DLD1 (cell line): ENCODE data around the gene FGF18.
"Not testable (repeated sequence)": the region's sequence is repeated elsewhere in the genome, so short reads cannot be mapped to it uniquely, and the experiment has no call there.

ENCODE experiments used
- in situ Hi-C: cut with HindIII; loops from 2 replicates; pipeline ENCODE4 v1.10.0; 2017; ENCODE audit warnings: low sequenced_read_pairs

FGF18 gene

DNA sequence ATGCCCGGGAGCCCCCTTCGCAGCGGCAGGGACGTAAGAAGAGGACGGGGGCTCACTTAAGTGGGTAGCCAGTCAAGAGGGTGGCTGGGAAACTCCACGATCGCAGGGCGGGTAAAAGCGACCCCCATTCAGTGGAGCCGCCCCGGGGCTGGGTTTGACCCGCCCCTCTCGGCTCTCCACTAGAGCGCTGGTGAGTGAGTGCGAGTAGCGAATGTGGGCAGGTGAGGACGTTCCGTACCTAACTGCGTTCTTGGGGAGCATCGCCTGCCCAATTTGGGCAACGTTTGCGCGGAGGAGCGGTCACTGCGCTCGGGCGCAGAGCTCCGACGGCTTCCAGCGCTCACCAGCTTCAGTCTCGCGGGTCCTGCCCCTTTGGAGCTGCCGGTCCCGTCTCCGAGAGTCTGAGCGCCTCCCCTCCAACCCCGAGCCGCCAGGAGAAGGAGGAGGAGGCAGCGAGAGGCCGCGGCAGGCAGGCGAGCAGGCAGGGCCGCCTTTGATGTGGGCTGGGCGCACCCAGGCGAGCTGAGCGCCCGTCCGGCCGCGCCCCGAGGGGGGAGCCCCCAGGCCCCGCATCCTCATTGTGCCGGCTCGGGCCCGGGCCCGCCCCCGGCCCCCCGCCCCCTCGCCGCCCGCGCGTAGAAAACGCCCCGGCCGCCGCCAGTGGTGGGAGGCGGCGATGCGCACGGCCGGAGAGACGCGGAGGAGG is at the start of gene FGF18:
Gene FGF18, plus strand, starts transcription at position 666 of the 706 bp plus-strand sequence. CDS start 553 bp downstream, outside the sequence.
- in situ Hi-C loops, result loop anchor here (10.0 to 25.0 kb wide), 2 partner anchors 206 to 443 kb away; no protein-coding TSS in a partner anchor

DNA sequence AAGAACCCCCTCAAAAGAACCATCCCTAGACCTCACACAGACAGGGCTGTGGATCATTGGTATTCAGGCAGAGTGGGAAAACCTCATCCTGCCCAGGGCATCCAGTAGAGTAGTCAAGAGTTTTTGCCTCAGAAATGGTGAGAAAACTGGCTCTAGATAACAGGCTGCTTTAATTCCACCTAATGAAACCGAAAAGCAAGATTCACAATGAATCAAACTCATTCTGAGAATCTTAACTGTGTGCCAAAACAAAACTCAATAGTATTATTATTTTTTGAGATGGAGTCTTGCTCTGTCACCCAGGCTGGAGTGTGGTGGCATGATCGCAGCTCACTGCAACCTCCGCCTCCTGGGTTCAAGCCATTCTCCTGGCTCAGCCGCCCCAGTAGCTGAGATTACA is 49.5 kb upstream of the FGF18 start:
- in situ Hi-C loops, result no loop called here

GRCh38 chr5:171370881-171371280 is 48.6 kb upstream of the FGF18 start:
- in situ Hi-C loops, result not testable (repeated sequence)

GRCh38 chr5:171371326-171371725 is 48.1 kb upstream of the FGF18 start:
- in situ Hi-C loops, result no loop called here

- in situ Hi-C loops, result no loop called here
Measured at GRCh38 chr5:171379961-171380360, 39.5 kb upstream of the FGF18 start.

DNA sequence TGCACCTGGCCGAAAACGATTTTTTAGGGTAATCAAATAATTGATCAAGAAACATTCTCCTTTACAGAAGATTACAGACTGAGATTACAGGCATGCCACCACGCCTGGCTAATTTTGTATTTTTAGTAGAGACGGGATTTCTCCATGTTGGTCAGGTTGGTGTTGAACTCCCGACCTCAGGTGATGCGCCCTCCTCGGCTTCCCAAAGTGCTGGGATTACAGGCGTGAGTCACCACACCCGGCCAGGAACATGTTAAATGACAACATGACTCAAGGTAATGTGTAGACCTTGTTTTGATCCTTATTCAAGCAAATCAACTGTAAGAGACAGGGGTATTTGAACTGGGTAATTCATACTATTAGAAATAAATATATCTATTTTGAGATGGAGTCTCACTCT is 35.0 kb upstream of the FGF18 start:
- in situ Hi-C loops, result not testable (repeated sequence)

- in situ Hi-C loops, result not testable (repeated sequence)
Measured at GRCh38 chr5:171384999-171385398, 34.4 kb upstream of the FGF18 start.

DNA sequence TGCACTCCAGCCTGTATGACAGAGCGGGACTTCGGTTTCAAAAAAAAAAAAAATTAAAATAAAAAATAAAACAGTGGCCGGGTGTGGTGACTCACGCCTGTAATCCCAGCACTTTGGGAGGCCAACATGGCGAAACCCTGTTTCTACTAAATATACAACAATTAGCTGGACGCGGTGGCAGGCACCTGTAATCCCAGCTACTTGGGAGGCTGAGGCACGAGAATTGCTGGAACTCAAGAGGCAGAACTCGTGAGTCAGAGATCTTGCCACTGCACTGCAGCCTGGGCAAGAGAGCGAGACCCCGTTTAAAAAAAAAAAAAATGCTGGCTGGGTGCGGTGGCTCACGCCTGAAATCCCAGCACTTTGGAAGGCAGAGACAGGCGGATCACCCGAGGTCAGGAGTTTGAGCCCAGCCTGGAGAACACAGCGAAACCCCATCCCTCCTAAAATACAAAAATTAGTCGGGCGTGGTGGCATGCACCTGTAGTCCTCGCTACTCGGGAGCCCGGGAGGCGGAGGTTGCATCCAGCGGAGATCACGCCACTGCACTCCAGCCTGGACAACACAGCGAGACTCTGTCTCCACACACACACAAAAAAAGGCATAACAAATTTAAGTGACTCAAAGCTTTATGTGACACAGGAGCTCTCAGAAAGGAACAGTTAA is 33.3 kb upstream of the FGF18 start:
- in situ Hi-C loops, result no loop called here

DNA sequence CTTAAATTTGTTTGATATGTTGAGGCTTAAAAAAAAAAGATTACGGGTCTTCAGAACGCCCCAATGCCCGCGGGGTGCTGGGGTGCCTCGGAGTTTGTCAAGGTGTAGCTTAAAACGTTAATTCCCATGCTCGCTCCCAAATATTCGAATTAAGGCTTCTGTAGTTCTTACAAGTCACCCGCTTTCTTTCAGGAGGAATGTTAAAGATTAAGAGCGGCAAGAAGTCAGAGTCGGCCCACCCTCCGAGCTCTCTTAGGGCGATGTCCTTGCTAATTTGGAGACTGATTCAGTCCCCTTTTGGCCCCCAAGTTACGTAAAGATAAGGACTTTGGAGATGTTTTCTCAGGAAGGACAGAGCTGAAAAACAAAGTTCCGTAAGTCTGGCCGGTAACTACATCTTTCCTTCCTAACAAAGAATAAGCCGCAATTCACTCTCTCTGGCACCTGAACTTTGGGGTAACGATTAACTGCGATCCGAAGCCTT is 32.5 kb upstream of the FGF18 start:
- in situ Hi-C loops, result no loop called here

DNA sequence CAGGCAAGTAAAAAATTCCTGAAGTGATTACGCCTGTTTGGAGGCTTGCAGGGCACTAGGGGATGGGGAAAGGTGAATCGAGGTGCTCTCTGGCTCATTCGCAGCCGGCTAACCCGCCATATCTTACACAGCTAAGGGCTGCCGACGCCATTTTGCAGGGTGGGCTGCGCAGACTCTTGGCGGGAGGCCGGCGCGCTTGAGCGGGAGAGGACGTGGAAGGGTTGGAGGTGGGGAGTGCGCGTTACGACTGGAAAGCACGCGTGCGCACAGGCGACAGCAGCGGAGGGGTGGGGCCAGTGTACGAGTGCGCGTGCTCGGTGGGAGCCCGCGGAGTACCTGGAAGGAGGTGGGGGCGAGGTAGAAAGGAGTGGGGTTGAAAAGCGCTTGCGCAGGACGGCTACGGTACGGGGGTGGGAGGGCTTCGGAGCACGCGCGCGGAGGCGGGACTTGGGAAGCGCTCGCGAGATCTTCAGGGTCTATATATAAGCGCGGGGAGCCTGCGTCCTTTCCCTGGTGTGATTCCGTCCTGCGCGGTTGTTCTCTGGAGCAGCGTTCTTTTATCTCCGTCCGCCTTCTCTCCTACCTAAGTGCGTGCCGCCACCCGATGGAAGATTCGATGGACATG is 32.0 kb upstream of the FGF18 start, which contains the start of gene NPM1:
Gene NPM1, plus strand, starts transcription at position 505 of the 625 bp plus-strand sequence. Its CDS starts 100 bp downstream, at position 605.
- in situ Hi-C loops, result no loop called here

GRCh38 chr5:171387970-171388815 is 31.3 kb upstream of the FGF18 start:
- in situ Hi-C loops, result no loop called here

DNA sequence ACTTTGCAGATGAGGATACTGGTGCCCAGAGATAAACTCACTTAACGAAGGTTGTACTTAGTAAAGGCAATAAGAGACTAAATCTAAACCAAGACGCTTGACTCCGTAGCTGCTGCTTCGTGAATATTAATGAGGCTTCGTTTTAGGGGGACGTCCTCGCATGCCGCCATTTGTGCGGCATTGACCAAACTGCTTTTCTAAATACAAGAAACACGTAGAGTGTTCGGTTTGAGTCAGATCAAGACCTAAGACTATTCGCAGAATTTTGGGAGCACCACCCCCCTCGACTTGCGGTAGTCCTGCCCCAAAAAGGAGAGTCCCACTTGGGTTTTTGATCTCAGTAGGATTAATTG is 30.7 kb upstream of the FGF18 start:
- in situ Hi-C loops, result no loop called here

DNA sequence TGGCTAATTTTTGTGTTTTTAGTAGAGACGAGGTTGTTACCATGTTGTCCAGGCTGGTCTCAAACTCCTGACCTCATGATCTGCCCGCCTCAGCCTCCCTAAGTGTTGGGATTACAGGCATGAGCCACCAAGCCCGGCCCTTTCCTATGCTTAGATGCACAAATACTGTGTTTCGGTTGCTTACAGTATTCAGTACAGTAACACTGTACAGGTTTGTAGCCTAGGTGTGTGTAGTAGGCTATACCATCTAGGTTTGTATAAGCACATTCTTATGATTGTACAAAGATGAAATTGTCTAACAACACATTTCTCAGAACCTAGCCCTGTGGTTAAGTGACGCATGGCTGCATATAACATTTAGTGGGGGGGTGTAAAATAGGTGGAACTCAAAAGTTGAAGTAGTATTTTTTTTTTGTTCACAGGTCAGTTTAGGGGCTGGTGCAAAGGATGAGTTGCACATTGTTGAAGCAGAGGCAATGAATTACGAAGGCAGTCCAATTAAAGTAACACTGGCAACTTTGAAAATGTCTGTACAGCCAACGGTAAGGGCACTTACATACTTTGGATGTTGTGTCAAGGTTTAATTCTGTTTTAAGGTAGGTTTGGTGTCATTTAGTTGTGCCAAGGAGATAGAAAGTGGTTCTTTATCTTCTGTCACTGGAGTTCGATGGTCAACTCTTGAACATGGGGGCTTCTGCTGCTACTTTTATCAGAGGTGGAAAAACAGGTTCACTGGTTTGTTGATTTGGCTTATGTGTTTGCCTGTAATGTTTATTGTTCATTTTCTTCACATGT is 28.4 kb upstream of the FGF18 start:
- in situ Hi-C loops, result no loop called here

- in situ Hi-C loops, result no loop called here
Measured at GRCh38 chr5:171391996-171392577, 27.4 kb upstream of the FGF18 start.

DNA sequence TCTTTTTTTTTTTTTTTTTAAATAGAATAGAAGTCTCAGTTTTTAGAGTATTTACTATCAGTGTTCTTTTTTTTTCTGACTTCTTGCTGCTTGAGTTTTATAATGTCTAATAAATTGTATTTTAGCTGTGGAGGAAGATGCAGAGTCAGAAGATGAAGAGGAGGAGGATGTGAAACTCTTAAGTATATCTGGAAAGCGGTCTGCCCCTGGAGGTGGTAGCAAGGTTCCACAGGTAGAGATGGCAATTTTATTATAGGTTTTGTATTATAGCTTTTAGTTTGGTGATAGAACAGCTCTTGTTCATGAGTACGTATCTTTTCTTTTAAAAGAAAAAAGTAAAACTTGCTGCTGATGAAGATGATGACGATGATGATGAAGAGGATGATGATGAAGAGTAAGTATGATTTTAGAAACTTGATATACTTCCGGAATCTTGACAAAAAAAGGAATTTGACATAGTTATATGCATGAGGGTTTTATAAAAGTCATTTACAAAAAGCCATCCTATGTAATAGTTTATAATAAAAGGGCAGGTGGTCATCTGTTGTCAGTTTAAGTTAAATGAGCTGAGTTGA is 26.8 kb upstream of the FGF18 start:
- in situ Hi-C loops, result no loop called here

DNA sequence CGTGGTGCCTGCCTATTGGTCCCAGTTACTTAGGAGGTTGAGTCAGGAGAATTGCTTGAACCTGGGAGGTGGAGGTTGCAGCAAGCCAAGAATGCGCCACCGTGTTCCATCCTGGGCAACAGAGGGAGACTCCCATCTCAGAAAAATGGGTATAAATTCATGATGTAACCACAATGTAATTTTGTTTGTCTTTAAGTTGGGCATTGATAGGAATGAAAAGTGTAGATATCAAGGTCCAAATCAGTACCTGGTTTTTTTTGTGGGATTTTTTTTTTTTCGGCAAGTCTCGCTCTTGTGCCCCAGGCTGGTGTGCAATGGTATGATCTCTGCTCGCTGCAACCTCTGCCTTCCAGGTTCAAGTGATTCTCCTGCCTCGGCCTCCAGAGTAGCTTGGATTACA is 24.4 kb upstream of the FGF18 start:
- in situ Hi-C loops, result no loop called here

DNA sequence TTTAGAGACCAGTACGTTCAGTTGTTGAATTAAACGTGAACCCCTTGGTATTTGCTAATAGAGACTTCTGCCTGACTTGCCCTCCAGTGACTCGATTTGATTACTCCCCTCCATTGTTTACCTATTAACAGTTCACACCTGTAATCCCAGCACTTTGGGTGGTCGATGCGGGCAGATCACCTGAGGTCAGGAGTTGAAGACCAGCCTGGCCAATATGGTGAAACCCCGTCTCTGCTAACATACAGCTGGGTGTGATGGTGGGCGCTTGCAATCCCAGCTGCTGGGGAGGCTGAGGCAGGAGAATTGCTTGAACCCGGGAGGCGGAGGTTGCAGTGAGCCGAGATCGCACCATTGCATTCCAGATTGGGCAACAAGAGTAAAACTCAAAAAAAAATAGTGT is 22.9 kb upstream of the FGF18 start:
- in situ Hi-C loops, result not testable (repeated sequence)

DNA sequence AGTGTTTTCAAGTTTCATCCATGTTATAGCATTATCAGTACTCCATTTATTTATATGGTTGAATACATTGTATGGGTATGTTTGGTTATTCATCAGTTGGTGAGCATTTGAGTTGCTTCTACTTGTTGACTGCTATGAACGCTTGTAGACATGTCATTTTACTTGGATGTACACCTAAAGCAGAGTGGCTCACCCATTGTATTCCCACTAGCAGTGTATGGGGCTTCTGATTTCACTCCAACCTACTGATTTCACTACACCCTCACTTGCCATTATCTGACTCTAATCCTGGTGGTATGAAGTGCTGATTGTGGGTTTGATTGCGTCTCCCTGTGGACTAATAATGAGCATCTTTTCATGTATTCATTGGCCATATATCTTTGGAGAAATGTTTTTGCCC is 22.3 kb upstream of the FGF18 start:
- in situ Hi-C loops, result no loop called here

DNA sequence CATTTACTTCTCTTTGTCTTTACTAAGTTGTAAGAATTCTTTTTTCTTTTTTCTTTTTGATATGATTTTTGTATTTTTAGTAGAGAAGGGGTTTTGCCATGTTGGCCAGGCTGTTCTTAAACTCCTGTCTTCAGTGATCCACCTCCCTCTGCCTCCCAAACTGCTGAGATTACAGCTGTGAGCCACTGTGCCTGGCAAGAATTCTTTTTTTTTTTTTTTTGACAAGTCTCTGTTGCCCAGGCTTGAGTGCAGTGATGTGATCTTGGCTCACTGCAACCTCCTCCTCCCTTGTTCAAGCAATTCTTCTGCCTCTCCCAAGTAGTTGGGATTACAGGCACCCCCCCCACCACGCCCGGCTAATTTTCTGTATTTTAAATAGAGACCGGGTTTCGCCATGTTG is 21.8 kb upstream of the FGF18 start:
- in situ Hi-C loops, result no loop called here
